Keratinocyte (primary cell): ENCODE results near the gene FRMD3. TPM values are rescaled to one million over a fixed set of nuclear protein-coding genes. Genes with fewer than 3 reads are reported as not detected.

ENCODE experiments used
- DNase-seq: peaks from one replicate; pipeline ENCODE4 v3.0.0-alpha.2; 2011; ENCODE audit warnings: low read depth, missing footprints, low spot score
- FAIRE-seq: peaks from 2 replicates; lab custom pipeline; 2011; peaks lifted over from hg19 to GRCh38; lab: Jason Lieb, UNC
- H2AFZ ChIP-seq: 2 replicates; pipeline ENCODE4 v1.6.0; 2012; ENCODE audit warnings: low read length, control low read depth, inconsistent platforms; ENCODE audit not compliant: control insufficient read depth
- H3K27ac ChIP-seq: 2 replicates; pipeline ENCODE4 v1.5.1; 2011; ENCODE audit warnings: low read length; ENCODE audit not compliant: control insufficient read depth, insufficient read depth
- H3K27me3 ChIP-seq: 3 replicates; pipeline ENCODE4 v1.6.0; 2011; ENCODE audit warnings: low read length; ENCODE audit not compliant: control insufficient read depth, insufficient read depth; ENCODE audit errors: extremely low read depth
- H3K36me3 ChIP-seq, 2 experiments: 2 replicates in 1 of 2; 3 replicates in 1 of 2; pipeline ENCODE4 v1.5.1; 2011; ENCODE audit warnings: low read length in 2 of 2, mild to moderate bottlenecking in 1 of 2; ENCODE audit not compliant: control insufficient read depth in 2 of 2, insufficient read depth in 2 of 2; ENCODE audit errors: extremely low read depth in 1 of 2
- H3K4me1 ChIP-seq: 3 replicates; pipeline ENCODE4 v1.5.1; 2011; ENCODE audit warnings: low read length; ENCODE audit not compliant: control insufficient read depth, insufficient read depth; ENCODE audit errors: extremely low read depth
- H3K4me2 ChIP-seq: 3 replicates; pipeline ENCODE4 v1.6.0; 2011; ENCODE audit warnings: low read depth, low read length; ENCODE audit not compliant: control insufficient read depth, insufficient read depth; ENCODE audit errors: extremely low read depth
- H3K4me3 ChIP-seq, 3 experiments: fragments of 200-600 bp in 1 of 3; sonication (generic) in 1 of 3; 2 replicates in 2 of 3; 3 replicates in 1 of 3; pipeline ENCODE4 v1.5.1; 2011 to 2016; ENCODE audit warnings: low read length in 3 of 3, mild to moderate bottlenecking in 3 of 3, control low read depth in 2 of 3, inconsistent platforms in 1 of 3, low read depth in 1 of 3, mixed read lengths in 1 of 3, mixed run types in 1 of 3, moderate library complexity in 1 of 3; ENCODE audit not compliant: control insufficient read depth in 2 of 3, insufficient read depth in 2 of 3; ENCODE audit errors: extremely low read depth in 1 of 3
- H3K79me2 ChIP-seq: 2 replicates; pipeline ENCODE4 v1.6.0; 2012; ENCODE audit warnings: low read length; ENCODE audit not compliant: control insufficient read depth, insufficient read depth
- H3K9ac ChIP-seq: 3 replicates; pipeline ENCODE4 v1.6.0; 2011; ENCODE audit warnings: low read length; ENCODE audit not compliant: control insufficient read depth, insufficient read depth; ENCODE audit errors: extremely low read depth
- H3K9me1 ChIP-seq: 3 replicates; pipeline ENCODE4 v1.6.0; 2011; ENCODE audit warnings: low read length; ENCODE audit not compliant: control insufficient read depth, insufficient read depth; ENCODE audit errors: extremely low read depth
- H3K9me3 ChIP-seq: 2 replicates; pipeline ENCODE4 v1.5.1; 2012; ENCODE audit warnings: low read depth, low read length; ENCODE audit not compliant: control insufficient read depth
- H4K20me1 ChIP-seq: 3 replicates; pipeline ENCODE4 v1.6.0; 2011; ENCODE audit warnings: low read length; ENCODE audit not compliant: control insufficient read depth, insufficient read depth; ENCODE audit errors: extremely low read depth
- EZH2 ChIP-seq: IDR thresholded peaks from one replicate; pipeline ENCODE4 v1.6.1; 2012; ENCODE audit warnings: inconsistent platforms, mild to moderate bottlenecking, low read length, moderate library complexity
- dilution Hi-C: fragments of 300-500 bp; cut with MboI; formaldehyde crosslinking; loops from one replicate; pipeline ENCODE4 v1.7.0; 2020; ENCODE audit warnings: low sequenced_read_pairs; ENCODE audit not compliant: extremely low pct_ligation_motif_present
- polyA plus RNA-seq, 5 experiments: library from polyadenylated mRNA; depleted of rRNA in 3 of 5; stranded (reverse) in 3 of 5; stranded (forward) in 1 of 5; unstranded in 1 of 5; fragments of >200 nt; gene quantifications; 1 replicate in 1 of 5; 2 replicates in 3 of 5; 3 replicates in 1 of 5; pipeline versions ENCODE4 v1.2.1 to v1.2.3, GENCODE V29; 2011 to 2012; ENCODE audit warnings: missing spikeins in 2 of 5, low read depth in 1 of 5, low replicate concordance in 1 of 5
- TF ChIP-seq, protein P1 (sequence below), 3 experiments: IDR thresholded peaks in 1 of 3; conservative IDR thresholded peaks in 1 of 3; optimal IDR thresholded peaks in 1 of 3; 2 replicates in 2 of 3; 3 replicates in 1 of 3; pipeline versions ENCODE3 to v1.5.1; 2011; ENCODE audit warnings: low read length in 3 of 3, mild to moderate bottlenecking in 3 of 3, moderate library complexity in 2 of 3, control low read depth in 1 of 3, inconsistent platforms in 1 of 3; ENCODE audit not compliant: insufficient read depth in 2 of 3; ENCODE audit errors: extremely low read depth in 1 of 3

Gene FRMD3
- polyA plus RNA-seq, 1 donor (not counting 4 experiments of a cell fraction or from before 2014, with no cell fraction given) = 0.21 TPM

DNA sequence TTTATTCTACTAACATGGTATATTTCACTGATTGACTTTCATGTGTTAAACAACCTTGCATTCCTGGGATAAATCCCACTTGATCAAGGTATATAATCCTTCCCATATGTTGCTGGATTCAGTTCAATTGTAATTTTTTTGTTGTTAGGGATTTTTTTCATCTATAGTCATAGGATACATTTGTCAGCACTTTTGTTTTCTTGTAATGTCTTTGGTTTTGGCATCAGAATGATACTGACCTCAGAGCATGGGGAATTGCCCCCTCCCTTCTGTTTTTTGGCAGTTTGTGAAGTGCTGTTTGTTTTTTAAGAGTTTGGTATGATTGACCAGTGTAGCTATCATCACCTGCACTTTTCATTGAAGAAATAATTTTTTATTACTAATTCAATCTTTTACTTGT lies 298.5 kb downstream of the FRMD3 start:
- no peak overlapping the region for H3K27ac ChIP-seq
- no peaks in the 10 kb centered on the region for H3K9me3 ChIP-seq
- H3K36me3 ChIP-seq = no peaks in the 10 kb centered on the region
- H3K9ac ChIP-seq = no peak overlapping the region
- DNase-seq (no peak), FAIRE-seq (no peak)
- no peaks in the 10 kb centered on the region for H3K27me3 ChIP-seq
- TF ChIP-seq, protein P1, sequence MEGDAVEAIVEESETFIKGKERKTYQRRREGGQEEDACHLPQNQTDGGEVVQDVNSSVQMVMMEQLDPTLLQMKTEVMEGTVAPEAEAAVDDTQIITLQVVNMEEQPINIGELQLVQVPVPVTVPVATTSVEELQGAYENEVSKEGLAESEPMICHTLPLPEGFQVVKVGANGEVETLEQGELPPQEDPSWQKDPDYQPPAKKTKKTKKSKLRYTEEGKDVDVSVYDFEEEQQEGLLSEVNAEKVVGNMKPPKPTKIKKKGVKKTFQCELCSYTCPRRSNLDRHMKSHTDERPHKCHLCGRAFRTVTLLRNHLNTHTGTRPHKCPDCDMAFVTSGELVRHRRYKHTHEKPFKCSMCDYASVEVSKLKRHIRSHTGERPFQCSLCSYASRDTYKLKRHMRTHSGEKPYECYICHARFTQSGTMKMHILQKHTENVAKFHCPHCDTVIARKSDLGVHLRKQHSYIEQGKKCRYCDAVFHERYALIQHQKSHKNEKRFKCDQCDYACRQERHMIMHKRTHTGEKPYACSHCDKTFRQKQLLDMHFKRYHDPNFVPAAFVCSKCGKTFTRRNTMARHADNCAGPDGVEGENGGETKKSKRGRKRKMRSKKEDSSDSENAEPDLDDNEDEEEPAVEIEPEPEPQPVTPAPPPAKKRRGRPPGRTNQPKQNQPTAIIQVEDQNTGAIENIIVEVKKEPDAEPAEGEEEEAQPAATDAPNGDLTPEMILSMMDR (optimal IDR thresholded peaks at IDR 0.05 in 1 of 3, IDR thresholded peaks at IDR 0.05 in 1 of 3, conservative IDR thresholded peaks at IDR 0.05 in 1 of 3; ENCODE audit: extremely low read depth in 1 of 3, insufficient read depth in 2 of 3, low read length in 3 of 3) = no peak
- TF ChIP-seq EZH2 = no peak
- no peaks in the 10 kb centered on the region for H4K20me1 ChIP-seq
- H3K9me1 ChIP-seq = no peaks in the 10 kb centered on the region
- no peak overlapping the region for H2AFZ ChIP-seq
- H3K4me3 ChIP-seq = no peak overlapping the region
- dilution Hi-C loops = no loop called here
- no peaks in the 10 kb centered on the region for H3K4me1 ChIP-seq
- H3K79me2 ChIP-seq = no peaks in the 10 kb centered on the region
- no peak overlapping the region for H3K4me2 ChIP-seq

DNA sequence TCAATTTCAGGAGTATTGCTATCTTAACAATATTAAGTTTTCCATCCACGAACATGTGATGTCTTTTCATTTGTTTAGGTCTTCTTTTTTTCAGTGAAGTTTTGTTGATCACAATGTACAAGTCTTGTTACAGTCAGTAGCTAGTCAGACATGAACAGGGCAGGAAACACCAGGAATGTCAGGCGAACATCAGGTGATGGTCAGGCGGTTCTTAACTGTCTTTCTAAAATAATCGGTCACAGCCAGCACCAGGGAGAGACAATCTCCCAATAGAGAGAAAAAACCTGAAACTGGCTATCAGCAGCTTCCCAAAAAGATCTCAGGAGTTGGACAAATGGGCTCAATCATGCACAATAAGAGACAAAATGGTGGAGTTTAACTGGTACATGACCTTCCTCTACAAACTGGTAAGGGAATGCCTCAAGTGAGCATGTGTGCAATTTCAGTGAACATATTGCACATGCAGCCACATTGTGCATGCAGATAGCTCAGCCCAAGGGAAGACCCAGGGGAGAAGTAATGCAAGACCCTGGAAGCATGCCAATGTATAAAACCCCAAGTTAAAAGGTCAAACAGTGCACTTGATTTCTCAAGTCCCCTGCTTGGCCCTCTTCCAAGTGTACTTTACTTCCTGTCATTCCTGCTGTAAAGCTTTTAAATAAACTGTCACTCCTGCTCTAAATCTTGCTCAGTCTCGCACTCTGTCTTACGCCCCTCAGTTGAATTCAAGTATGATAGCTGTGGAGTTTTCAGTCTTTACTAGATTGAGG lies 299.1 kb downstream of the FRMD3 start:
- dilution Hi-C loops = no loop called here
- Histone ChIP-seq H3K4me3 (no peak overlapping the region), H3K27ac (no peak overlapping the region), H3K4me2 (no peak overlapping the region), H4K20me1 (no peaks in the 10 kb centered on the region), H3K79me2 (no peaks in the 10 kb centered on the region), H3K27me3 (no peaks in the 10 kb centered on the region), H3K9ac (no peak overlapping the region), H3K4me1 (no peaks in the 10 kb centered on the region), H3K9me3 (no peaks in the 10 kb centered on the region), H3K36me3 (no peaks in the 10 kb centered on the region), H2AFZ (no peak overlapping the region), H3K9me1 (no peaks in the 10 kb centered on the region)
- DNase-seq (no peak), FAIRE-seq (no peak)
- no peak for TF ChIP-seq EZH2
- TF ChIP-seq, protein P1 (optimal IDR thresholded peaks at IDR 0.05 in 1 of 3, IDR thresholded peaks at IDR 0.05 in 1 of 3, conservative IDR thresholded peaks at IDR 0.05 in 1 of 3; ENCODE audit: extremely low read depth in 1 of 3, insufficient read depth in 2 of 3, low read length in 3 of 3) = no peak
